NCI-H2171 (cell line): ENCODE data around the gene RNF212B.
"Not testable (repeated sequence)": the region's sequence is repeated elsewhere in the genome, so short reads cannot be mapped to it uniquely, and the experiment has no call there.

Experiments used
- DNase-seq: peaks from one replicate; lab custom pipeline; 2025; lab: John Stamatoyannopoulos, UW

RNF212B gene

DNA sequence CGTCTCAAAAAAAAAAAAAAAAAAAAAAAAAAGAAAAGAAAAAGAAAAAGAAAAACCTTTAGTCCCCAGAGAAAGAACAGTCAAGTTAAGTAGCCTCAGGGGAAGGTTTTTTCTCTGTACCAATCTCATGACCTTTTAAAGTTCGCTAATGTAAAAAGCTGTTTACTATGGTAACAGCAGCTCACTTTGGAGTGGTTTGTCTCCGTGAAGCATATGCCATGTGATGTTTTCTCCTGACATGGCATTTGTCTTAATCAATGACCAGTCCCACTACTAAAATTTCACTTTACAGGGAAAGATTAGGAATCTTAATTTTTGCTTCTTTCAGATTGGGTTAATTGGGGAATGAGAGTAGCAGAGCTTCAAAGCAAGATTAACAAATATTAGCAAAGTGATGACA, 4.3 kb downstream of the RNF212B start:
- DNase-seq = no peak

DNA sequence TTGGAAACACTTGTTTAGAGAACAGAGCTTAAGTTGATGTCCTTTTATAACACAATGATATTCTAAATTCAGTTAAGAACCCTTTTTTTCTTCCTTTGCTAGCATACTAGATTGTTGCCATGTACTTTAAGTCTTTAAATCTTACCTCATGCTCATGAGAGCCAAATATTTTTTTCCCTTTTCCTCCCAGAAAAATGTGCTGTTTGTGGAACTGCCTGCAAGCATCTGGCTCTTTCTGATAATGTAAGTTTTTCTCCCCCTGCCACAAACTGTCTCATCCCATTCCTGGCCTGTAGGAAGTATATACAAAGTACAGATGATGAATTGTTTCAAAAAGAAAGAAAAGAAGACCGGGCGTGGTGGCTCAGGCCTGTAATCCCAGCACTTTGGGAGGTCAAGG, 5.3 kb downstream of the RNF212B start:
- no peak for DNase-seq

DNA sequence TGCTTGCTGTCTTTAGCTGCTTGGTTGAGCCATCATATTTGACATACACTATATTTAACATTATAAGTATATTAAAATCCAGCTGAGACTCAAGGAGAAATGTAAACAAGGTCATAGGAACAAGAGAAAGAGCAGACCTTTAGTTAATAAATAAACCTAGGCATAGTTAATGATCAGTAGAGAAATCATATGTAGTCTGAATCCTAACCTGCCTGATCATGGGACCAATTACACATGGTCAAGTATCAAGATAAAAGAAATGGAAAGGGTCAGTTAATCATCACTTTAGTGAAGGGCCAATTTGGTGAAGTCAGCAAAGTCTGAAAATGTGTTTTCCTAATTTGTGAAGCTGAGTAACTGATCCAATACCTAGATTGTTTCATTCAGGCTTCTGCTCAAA, 7.5 kb downstream of the RNF212B start:
- no peak for DNase-seq

DNA sequence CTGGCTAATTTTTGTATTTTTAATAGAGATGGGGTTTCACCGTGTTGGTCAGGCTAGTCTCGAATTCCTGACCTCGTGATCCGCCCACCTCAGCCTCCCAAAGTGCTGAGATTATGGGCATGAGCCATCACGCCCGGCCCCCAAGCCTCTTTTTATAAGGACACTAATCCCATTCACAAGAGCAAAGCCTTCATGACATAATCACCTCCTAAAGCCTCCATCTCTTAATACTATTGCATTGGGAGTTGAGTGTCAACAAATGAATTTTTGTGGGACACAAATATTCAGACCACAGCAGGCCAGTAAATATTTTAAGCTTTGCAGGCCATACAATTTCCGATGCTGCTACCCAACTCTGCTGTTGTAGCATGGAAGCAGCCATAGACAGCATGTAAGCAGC, 10.9 kb downstream of the RNF212B start:
- no peak for DNase-seq

DNA sequence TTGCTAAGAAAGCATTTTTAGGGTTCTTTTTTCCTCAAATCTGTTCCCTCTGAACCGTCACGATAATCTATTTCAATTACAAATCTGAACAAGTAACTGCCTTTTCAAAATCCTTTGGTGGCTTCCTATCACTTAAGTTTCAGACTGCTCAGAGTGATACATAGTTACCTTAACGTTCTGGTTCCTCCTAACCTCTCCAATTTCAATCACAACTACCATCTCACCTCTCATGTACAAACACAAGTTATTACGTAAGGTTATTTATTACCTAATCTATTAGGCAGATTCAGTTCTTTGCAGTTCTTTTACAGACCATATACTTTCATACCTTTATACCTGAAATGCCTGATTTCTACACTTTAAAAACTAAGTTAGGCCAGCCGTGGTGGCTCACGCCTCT, 12.1 kb downstream of the RNF212B start:
- DNase-seq = no peak

DNA sequence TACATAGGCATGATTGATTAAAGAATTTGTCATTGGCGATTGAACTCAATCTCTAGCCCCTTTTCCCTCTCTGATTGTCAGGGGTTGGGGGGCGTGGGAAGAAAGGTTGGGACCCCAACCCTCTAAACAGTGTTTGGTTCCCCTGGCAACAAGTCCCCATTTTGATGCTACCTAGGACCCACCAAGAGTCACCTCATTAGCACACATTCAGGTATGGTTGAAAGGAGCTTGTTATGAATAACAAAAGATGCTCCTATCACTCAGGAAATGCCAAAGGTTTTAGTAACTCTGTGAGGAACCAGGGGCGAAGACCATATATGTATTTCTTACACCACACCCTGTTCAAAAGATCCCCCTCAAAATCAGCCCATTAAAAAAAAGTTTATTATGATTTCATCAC, 14.3 kb downstream of the RNF212B start:
- no peak for DNase-seq

DNA sequence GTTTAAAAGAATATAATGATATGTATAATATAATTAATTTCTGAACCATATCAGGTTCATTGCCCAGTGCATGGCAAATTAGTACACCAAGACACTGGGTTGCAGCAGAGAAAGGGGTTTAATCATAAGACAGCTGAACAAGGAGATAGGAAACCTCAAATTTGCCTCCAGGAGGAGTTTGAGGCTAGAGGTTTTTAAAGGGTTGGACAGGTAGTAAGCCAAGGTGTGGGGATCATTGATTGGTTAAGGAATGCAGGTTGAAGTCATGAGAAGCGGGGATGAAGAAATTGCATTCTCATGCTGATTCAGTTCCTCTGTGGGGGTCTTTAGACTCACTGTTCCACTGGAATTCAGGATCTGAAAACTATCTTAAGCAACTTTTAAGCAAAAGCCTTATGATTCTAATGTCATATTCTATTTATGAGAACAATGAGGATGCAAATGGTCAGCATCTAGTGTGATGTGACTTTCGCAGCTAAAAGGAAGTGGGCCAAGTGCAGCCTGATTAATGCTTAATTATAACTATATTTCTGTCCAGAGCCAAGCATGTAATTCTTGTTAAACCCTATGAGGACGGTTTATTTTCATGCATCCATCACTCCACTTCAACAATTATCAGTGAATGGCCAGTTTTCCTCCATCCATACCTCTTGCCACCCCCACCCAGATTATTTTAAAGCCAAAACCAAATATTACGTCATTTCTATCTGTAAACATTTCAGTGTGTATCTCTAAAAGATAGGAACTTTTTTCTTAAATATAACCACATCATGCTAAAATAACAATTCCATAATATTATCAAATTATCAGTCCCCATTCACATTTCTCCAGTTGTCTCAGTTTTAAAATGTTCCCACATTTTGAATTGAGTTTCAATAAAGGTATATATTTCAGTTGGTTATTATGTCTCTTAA, 14.9 kb downstream of the RNF212B start:
- DNase-seq = no peak

DNA sequence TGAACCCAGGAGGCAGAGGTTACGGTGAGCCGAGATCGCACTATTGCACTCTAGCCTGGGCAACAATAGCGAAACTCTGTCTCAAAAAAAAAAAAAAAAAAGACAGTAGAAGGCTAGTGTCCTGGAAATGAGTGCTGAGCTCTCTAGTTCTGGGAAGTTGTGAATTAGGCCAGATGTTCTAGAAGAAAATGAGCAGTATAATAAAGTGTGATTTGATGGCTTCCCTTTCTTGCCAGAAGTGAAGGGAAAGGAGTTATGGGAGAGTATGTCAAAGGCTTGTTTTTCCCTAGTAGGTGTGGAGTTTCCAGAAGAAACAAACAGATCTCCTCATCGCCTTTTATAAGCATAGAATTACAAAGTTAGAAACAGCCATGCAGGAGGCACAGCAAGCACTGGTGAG, 20.5 kb downstream of the RNF212B start:
- no peak for DNase-seq

DNA sequence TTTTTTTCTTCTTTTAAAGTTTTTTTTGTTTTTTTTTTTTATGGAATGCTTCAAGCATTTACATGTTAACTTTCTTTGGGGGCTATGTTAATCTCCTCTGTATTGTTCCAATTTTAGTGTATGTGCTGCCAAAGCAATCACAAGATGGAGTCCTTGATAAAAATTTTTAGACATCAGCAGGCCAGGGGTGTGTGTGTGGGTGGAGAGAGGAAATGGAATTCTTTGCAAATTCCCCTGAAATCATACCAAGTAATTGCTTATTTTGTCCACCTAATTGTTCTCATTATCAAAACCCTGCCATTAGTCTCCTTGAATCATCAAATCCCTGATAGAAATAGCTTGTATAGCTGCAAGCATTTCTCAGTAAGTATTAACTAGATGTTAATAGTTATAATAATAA, 21.7 kb downstream of the RNF212B start:
- DNase-seq = no peak

DNA sequence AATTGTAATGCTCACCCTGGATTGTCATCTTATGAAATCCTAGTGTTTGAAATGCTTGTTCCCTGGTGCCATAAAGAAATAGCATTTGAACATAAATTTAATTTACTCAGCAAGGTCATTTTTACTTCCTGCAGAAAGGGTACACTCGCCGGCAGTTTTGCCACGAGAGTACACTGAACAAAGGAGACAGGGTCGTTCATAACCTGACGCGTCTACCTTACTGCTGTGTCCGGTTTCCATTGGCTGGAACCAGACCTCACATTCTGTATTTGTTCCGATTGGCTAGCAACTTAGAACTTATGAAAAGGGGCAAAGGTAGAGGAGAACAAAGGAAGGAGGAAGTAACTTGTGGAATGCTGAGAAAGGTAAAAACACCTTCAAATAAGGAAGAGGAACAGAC, 23.1 kb downstream of the RNF212B start:
- not testable (repeated sequence) for DNase-seq

DNA sequence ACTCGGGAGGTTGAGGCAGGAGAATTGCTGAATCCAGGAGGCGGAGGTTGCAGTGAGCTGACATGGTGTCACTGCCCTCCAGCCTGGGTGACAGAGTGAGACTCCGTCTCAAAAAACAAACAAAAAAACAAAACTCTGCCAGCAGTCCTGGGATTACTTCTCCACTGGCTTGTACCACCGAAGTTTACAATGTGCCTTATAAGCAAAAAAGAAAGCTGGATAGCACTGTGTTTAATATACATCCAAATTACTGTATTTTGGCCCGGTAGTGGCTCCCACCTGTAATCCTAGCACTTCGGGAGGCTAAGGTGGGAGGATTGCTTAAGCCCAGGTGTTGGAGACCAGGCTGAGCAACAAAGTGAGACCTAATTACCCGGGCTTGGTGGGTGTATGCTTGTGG, 31.5 kb downstream of the RNF212B start:
- DNase-seq = no peak

DNA sequence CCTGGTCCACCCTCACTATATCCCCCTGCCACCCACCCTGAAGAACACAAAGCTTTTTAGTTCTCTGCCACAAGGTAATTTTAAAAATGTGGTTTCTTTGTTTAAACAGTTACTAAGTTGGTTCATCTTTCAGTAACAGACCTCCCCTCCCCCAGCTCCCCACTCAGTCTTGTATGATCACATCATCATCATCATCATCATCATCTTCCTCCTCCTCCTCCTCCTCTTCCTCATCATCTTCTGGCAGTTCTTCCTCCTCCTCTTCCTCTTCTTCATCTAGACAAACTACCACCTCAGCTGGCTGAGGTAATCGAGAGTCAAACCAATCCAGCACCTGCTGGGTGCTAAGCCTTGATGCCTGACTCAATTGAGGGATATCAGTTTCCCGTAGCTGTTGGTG, 37.7 kb downstream of the RNF212B start:
- DNase-seq = no peak

DNA sequence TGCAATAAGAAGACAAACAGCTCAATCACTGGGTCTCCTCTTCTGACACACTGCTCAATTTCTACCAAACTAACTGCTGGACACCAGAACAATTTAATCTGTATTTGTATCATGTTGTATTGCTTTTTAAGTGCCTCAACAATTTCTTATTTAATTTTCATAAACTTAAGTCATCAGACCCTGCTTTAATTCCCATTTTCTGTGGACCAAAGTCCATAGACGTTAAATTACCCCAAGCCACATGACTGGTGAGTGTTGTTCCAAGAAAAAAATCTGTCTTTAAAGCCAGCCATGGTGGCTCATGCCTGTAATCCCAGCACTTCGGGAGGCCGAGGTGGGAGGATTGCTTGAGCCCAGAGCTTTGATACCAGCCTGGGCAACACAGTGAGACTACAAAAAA, 39.5 kb downstream of the RNF212B start:
- DNase-seq = no peak

DNA sequence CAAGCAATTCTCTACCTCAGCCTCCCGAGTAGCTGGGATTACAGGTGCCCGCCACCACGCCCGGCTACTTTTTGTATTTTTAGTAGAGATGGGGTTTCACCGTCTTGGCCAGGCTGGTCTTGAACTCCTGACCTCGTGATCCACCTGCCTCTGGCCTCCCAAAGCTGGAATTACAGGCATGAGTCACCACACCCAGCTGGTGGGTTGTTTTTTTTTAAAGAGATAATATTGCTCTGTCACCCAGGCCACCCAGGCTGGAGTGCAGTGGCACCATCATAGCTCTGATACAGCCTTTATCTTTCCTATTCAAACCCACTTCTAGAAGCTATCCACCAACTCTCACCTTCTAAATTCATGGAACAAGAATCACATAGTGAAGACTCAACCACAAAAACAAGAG, 40.2 kb downstream of the RNF212B start:
- not testable (repeated sequence) for DNase-seq

DNA sequence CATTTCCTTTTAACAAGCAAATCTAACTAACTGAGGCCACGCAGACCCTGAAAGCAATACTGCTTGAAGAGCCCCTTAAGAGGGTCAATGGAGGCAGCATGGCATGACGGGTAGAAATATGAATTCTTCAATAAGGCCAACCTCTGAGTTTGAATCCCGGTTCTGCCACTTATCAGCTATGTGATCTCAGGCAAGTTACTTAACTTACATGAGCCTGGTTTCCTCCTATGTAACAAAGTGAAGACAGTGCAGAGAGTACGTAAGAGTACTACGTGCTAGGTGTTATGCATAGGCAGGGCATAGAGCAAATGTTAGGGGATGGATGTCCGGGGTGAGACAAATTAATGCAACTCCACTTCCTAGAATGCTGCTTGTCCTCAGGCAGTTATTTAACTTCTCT, 43.5 kb downstream of the RNF212B start:
- DNase-seq = no peak

DNA sequence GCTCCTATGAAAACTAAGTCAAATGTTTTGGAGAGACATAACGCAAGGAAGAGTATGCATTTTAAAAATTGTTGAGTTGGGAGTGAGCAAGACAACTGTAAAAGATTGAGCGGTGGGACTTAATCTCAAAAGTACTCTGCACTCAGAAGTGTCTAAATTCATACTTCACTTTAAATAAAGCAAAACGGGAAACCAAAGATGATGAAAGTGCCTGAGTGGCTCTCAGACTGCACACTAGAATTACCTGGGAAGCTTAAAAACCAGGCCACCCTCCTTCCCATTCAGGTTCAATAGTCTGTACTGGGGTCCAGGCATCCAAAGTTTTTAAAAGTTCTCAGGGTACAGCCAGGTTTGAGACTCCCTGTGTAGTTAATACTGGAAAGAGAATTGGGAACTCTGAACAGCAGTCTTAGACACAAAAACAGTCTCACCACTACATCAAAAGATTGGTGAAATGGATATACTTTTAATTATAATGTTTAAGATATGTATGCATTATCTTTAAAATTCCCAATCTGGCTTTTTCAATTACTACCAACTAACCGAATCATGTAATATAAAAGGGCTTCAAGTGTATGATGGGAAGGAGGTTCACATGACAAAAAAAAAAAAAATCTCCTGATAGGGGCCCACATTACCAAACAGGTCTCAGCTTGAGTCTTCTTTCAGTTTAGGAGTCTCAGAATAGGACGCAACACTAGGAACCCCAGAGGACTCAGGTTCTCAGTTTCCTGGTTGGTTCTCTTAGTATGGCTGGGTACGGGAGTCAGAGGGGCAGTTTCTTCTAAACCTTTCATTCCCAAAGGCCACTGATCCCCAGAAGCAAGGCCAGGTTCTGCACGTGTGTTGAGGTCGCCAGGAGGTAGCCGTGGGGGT, 47.2 kb downstream of the RNF212B start:
- no peak for DNase-seq

DNA sequence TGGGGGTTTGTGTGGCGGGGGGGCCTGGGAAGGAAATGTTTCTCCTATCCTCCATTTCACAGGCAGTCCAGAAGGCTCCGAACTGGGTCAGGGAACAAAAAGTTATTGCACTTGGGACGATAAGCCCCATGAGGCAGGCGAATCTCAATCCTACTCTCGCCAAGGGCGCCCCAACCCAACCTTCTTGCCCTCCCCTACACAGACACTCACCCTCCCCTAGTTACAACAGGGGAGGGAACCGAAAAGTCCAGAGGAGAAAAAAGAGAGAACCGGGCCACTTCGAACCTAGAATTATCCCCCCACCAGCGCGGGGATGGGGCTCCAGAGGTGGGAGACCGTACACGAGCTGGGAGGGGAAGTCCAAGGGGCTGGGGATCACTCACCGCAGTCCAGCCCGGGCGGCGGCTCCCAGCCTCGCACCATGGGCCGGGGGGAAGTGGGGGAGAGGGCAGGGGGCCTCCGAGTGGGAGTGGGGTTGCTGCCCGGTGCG, 47.8 kb downstream of the RNF212B start:
- no peak for DNase-seq

DNA sequence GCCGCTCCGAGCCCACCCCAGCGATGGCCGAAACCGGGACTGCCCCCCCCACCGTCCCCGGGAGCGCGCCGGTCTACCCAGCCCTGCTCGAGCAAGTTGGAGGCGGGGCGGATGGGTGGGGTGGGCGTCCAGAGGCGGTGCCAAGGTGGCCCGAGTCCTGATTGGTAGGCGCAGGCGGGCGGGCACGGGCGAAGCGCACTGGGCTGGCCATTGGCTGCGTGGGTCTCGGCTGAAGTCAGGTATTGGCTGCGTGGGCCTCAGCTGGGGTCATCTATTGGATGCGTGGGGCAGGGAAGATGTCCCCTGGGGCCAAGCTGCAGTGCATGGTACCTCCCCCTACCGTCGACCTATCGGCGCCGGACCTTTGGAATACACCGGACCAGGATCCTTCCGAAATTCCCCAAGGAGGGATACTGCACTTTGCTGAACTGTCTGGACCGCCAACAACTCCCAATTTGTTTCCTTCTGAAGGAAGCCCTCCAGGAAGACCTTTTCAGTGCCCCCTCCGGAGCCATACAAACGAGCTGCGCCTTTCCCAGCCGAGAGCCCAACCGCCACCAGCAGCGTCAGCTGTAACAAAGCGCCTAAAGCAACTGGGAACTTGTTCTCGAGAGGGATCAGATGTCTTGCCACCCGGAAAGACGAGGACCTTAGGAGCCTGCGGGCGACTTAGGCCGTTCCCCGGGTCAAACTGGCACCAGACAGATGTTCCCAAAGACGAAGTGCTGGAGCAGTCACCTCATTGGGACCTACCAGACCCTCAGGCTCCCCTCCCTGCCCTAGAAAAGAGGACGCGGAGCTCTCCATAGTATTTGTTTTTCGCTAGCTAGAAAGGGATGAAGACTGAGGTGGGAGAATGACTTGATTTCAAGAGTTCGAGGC, 48.5 kb downstream of the RNF212B start, which contains the start of gene HOMEZ:
Gene HOMEZ (minus strand): TSS at position 113 of the 882 bp plus-strand sequence. CDS start 180 bp downstream, outside the sequence.
- peak; percentile 100 for DNase-seq

DNA sequence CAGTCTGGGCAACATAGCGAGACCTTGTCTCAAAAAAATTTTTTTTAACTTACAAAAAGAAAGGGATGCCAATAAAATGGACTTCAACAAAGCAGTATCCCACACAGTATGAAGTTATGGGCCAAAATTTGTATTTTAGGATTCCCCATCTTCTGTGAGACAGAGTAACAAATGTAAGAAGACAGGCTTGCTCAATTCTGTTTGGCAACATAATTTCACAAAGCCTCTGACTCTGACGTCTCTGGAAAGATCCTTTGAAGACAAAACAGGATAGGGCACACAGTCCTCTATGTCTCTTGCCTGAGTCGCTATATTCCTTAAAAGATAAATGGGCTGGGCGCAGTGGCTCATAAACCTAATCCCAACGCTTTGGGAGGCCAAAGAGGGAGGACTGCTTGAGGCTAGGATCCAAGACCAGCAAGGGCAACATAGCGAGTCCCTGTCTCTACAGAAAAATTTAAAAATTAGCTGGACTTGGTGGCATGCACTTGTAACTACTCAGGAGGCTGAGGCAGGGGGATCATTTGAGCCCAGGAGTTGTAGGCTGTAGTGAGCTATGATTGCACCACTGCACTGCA, 49.3 kb downstream of the RNF212B start:
- no peak for DNase-seq

DNA sequence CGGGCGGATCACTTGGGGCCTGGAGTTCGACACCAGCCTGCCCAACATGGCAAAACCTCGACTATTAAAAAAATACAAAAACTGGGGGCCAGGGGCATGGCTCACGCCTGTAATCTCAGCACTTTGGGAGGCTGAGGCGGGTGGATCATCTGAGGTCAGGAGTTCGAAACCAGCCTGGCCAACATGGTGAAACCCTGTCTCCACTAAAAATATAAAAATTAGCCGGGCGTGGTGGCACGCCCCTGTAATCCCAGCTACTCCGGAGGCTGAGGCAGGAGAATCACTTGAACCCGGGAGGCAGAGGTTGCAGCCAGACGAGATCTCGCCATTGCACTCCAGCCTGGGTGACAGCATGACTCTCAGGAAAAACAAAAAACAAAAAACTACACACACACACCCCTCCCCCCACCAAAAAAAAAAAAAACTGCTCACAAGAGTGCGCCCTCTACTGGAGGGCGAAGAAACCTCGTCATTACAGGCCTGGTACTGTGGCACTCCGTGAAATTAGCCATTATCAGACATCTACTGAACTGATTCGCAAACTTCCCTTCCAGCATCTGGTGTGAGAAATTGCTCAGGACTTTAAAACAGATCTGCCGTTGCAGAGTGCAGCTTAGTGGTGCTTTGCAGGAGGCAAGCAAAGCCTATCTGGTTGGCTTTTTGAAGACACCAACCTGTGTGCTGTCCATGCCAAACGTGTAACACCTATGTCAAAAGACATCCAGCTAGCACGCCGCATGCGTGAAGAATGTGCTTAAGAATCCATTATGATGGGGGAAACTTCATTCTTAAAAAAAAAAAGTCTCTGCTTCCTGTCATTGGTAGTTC, 57.2 kb downstream of the RNF212B start:
- peak; percentile 72 for DNase-seq
